CD4-positive, CD25-positive, alpha-beta regulatory T cell (primary cell): Measurements from ENCODE around the gene LENG1. TPM values are rescaled to one million over a fixed set of nuclear protein-coding genes. Genes with fewer than 3 reads are reported as not detected.

Source experiments
- ATAC-seq, 2 donors: fragments of 150-1000 bp; cut with Tn5 transposase; one replicate each; pipeline ENCODE4 v1.10.0; 2021; ENCODE audit warnings: low read depth in 2 of 2, moderate number of reproducible peaks in 2 of 2, moderate library complexity in 1 of 2
- DNase-seq, 3 donors: peaks; one replicate each; pipeline versions ENCODE4 v3.0.0 to v3.0.0-alpha.2; 2012 to 2022; ENCODE audit warnings: mixed read lengths in 1 of 3
- H3K27ac ChIP-seq: one replicate; pipeline ENCODE4 v1.7.0; 2013; ENCODE audit warnings: mild to moderate bottlenecking, low read length; ENCODE audit not compliant: insufficient read depth, poor library complexity, severe bottlenecking
- H3K27me3 ChIP-seq: one replicate; pipeline ENCODE4 v1.7.0; 2013; ENCODE audit warnings: low read length; ENCODE audit not compliant: control insufficient read depth, insufficient read depth
- H3K36me3 ChIP-seq: one replicate; pipeline ENCODE4 v1.7.0; 2013; ENCODE audit warnings: mild to moderate bottlenecking, low read length, moderate library complexity; ENCODE audit not compliant: control insufficient read depth, insufficient read depth
- H3K4me1 ChIP-seq: 2 replicates; pipeline ENCODE4 v1.7.0; 2013; ENCODE audit warnings: mild to moderate bottlenecking, low read length; ENCODE audit not compliant: insufficient read depth, control insufficient read depth, poor library complexity, severe bottlenecking
- H3K4me3 ChIP-seq: one replicate; pipeline ENCODE4 v1.7.0; 2013; ENCODE audit warnings: low read depth, mild to moderate bottlenecking, low read length, moderate library complexity
- H3K9me3 ChIP-seq, 2 experiments: 1 replicate in 1 of 2; 2 replicates in 1 of 2; pipeline ENCODE4 v1.7.0; 2013; ENCODE audit warnings: low read length in 2 of 2, mild to moderate bottlenecking in 1 of 2, moderate library complexity in 1 of 2; ENCODE audit not compliant: control insufficient read depth in 2 of 2
- H3K27ac Mint-ChIP-seq, 3 donors: one replicate each; pipeline ENCODE4 v1.8.0; 2020 to 2022; ENCODE audit warnings: mild to moderate bottlenecking in 3 of 3, mixed read lengths in 3 of 3, moderate library complexity in 2 of 3
- H3K27me3 Mint-ChIP-seq: one replicate; pipeline ENCODE4 v1.8.0; 2022; ENCODE audit warnings: mild to moderate bottlenecking, mixed read lengths
- H3K36me3 Mint-ChIP-seq: one replicate; pipeline ENCODE4 v1.8.0; 2020; ENCODE audit warnings: mixed read lengths
- H3K4me1 Mint-ChIP-seq, 4 donors: one replicate each; pipeline ENCODE4 v1.8.0; 2020 to 2022; ENCODE audit warnings: mixed read lengths in 4 of 4, mild to moderate bottlenecking in 1 of 4
- H3K4me3 Mint-ChIP-seq, 4 donors: one replicate each; pipeline ENCODE4 v1.8.0; 2020 to 2022; ENCODE audit warnings: mild to moderate bottlenecking in 4 of 4, mixed read lengths in 4 of 4, moderate library complexity in 3 of 4
- H3K9me3 Mint-ChIP-seq, 7 donors: one replicate each; pipeline ENCODE4 v1.8.0; 2020 to 2022; ENCODE audit warnings: mixed read lengths in 7 of 7, mild to moderate bottlenecking in 3 of 7, moderate library complexity in 2 of 7
- polyA plus RNA-seq, 4 donors: library from polyadenylated mRNA; unstranded; fragments of 300-500 nt; fragmentation: Illumina TruSeq; gene quantifications; one replicate each; pipeline ENCODE4 v1.2.3, GENCODE V29; 2021
- total RNA-seq: library from RNA; stranded (reverse); gene quantifications from one replicate; pipeline ENCODE4 v1.2.3, GENCODE V29; 2022

LENG1 gene
- total and polyA plus RNA-seq, 5 donors from 2014 or later = 9.3 to 17.5 (median 12.5) TPM

DNA sequence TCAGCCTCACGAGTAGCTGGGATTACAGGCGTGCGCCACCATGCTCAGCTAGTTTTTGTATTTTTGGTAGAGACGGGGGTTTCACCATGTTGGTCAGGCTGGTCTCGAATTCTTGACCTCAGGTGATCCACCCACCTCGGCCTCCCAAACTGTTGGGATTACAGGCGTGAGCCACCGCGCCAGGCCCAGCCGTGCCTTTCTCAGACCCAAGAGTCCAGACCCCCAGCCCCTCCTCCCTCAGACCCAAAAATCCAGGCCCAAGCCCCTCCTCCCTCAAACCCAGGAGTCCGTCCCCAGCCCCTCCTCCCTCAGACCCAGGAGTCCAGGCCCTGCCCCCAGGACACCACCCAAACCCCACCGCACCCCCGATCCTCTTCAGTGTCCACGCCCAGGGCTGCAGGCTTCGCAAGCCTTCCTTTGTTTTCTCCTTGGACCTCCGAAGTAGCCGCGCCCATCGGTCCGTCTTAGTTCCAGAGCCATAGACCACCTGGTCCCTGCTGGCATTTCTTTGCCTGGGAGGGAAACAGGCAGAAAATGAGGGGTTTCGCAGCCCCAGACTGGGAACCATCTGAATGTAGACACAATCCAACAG is 9.7 kb upstream of the LENG1 start:
- Histone ChIP-seq H3K36me3 (no peaks in the 10 kb centered on the region), H3K4me3 (no peak overlapping the region), H3K9me3 (no peaks in the 10 kb centered on the region), H3K27me3 (no peaks in the 10 kb centered on the region), H3K27ac (no peak overlapping the region), H3K4me1 (peaks cover 19% of the 10 kb centered on the region)
- Mint-ChIP-seq H3K36me3 (no peaks in the 10 kb centered on the region), H3K27ac (no peak overlapping the region), H3K4me3 (peak overlapping the region in 1 of 4 donors; percentile 21), H3K4me1 (peaks cover 0 to 23% (median 11%) of the 10 kb centered on the region in 4 donors), H3K9me3 (no peaks in the 10 kb centered on the region), H3K27me3 (peaks cover 16% of the 10 kb centered on the region)
- ATAC-seq = no peak
- DNase-seq = no peak

DNA sequence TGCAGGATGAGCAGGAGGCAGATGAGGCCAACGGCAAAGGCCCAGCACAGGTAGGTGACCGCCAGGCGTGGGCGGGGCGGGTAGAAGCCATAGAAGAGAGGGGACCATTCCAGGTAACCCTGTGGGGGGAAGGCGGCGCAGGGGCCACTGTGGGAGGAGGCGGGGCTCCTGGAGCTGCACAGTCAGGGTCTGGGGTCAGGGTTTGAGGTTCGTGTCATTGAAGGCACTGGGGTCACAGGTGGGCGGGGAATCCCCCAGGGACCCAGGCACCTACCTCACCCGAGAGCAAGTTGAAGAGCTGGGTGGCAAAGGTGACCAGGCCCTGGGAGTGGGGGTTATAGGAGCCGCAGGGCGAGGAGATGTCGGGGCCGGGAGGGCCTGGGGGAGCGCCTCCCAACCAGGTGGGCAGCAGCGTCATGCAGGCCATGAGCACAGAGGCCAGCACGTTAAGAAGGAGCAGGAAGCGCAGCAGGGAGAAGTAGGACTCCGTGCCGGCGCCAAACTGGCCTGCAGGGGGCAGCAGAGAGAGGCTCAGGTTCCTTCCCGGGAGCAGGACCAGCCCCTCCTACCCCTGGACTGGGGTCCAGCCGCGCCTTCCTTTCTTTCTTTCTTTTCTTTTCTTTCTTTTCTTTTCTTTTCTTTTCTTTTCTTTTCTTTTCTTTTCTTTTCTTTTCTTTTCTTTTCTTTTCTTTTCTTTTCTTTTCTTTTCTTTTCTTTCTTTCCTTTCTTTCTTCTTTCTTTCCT is 8.8 kb upstream of the LENG1 start:
- peaks cover 0 to 27% (median 12%) of the 10 kb centered on the region in 4 donors for H3K4me1 Mint-ChIP-seq
- peak overlapping the region in 1 of 3 donors; percentile 26 for H3K27ac Mint-ChIP-seq
- DNase-seq = peak; percentile 81 to 82 (median 81)
- peaks cover 16% of the 10 kb centered on the region for H3K27me3 Mint-ChIP-seq
- no peaks in the 10 kb centered on the region for H3K27me3 ChIP-seq
- no peaks in the 10 kb centered on the region for H3K9me3 Mint-ChIP-seq
- no peak overlapping the region for H3K4me3 ChIP-seq
- H3K9me3 ChIP-seq = no peaks in the 10 kb centered on the region
- no peak overlapping the region for H3K27ac ChIP-seq
- no peaks in the 10 kb centered on the region for H3K36me3 ChIP-seq
- no peaks in the 10 kb centered on the region for H3K36me3 Mint-ChIP-seq
- peak overlapping the region in 1 of 4 donors; percentile 38 for H3K4me3 Mint-ChIP-seq
- ATAC-seq = peak; percentile 82 to 84
- H3K4me1 ChIP-seq = peaks cover 25% of the 10 kb centered on the region

DNA sequence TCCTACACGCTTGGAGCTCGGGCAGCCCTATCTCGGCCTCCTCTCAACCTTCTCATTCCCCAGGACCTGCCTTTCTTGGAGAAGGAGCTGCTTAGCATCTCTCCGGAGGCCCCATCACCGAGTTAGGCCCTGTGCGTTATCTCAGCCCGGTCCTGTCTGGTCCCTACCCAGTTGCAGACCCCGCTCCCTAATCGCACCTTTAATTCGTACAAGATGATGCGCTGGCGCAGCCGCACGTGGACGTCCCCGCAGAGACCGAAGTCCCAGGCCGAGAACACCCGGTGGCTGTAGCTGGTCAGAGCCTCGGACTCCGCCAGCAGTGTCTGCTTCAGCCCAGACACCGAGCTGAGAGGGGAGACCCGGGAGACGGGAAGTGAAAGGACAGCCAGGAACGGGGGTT is 5.7 kb upstream of the LENG1 start:
- peaks cover 8 to 45% (median 26%) of the 10 kb centered on the region in 4 donors for H3K4me1 Mint-ChIP-seq
- H3K36me3 Mint-ChIP-seq = no peaks in the 10 kb centered on the region
- H3K4me3 Mint-ChIP-seq = peak overlapping the region in 3 of 4 donors; percentile 47 to 63 (median 54)
- Histone ChIP-seq H3K9me3 (no peaks in the 10 kb centered on the region), H3K4me1 (peaks cover 35% of the 10 kb centered on the region), H3K36me3 (no peaks in the 10 kb centered on the region), H3K27ac (no peak overlapping the region), H3K4me3 (no peak overlapping the region), H3K27me3 (no peaks in the 10 kb centered on the region)
- no peak for DNase-seq
- H3K27ac Mint-ChIP-seq = no peak overlapping the region
- H3K9me3 Mint-ChIP-seq = no peaks in the 10 kb centered on the region
- no peak for ATAC-seq
- peaks cover 13% of the 10 kb centered on the region for H3K27me3 Mint-ChIP-seq

DNA sequence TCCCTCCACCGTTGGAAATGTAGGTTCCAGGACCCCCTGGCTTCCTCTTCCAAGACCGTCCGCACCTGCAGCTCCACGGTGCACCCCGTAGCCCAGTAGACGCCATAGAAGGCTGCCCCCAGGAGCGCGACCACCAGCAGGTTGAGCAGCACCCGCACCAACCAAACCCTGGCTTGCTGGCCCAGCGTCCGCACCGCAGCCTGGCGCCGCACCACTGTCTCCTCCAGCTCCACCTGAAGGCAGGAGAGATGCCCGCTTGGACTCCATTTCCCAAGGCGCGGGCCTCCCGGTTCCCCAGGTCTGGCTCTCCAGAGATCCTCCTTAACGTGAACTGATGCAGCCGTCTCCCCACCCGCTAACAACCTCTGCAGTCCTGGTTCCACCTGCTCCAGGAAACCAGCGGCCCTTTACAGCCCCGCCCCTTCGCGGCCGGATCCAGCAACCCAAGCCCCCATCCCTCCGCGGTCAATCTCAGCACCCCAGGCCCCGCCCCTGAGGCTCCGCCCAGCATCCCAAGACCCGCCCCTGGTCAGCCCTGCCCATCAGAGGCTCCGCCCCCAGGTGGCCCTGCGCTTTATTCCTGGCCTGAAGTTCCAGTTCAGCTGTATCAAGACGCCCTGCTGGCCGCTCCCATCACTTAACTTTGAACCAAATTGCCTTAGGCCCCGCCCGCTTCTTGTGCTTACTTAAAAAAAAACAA is 5.0 kb upstream of the LENG1 start:
- Histone ChIP-seq H3K4me3 (no peak overlapping the region), H3K9me3 (no peaks in the 10 kb centered on the region), H3K36me3 (no peaks in the 10 kb centered on the region), H3K27me3 (no peaks in the 10 kb centered on the region), H3K4me1 (peaks cover 38% of the 10 kb centered on the region), H3K27ac (no peak overlapping the region)
- no peak for ATAC-seq
- H3K27ac Mint-ChIP-seq = peak overlapping the region in 1 of 3 donors; percentile 89
- no peaks in the 10 kb centered on the region for H3K9me3 Mint-ChIP-seq
- H3K36me3 Mint-ChIP-seq = peaks cover 1% of the 10 kb centered on the region
- H3K4me1 Mint-ChIP-seq = peaks cover 15 to 50% (median 31%) of the 10 kb centered on the region in 4 donors
- H3K4me3 Mint-ChIP-seq = peak overlapping the region; percentile 59 to 79 (median 76)
- peaks cover 13% of the 10 kb centered on the region for H3K27me3 Mint-ChIP-seq
- peak; percentile 9 to 70 (median 60) for DNase-seq

GRCh38 chr19:54162884-54163283 is 3.4 kb upstream of the LENG1 start:
- peaks cover 4% of the 10 kb centered on the region for H3K36me3 Mint-ChIP-seq
- DNase-seq = no peak
- Histone ChIP-seq H3K27me3 (no peaks in the 10 kb centered on the region), H3K27ac (no peak overlapping the region), H3K9me3 (no peaks in the 10 kb centered on the region), H3K4me1 (peaks cover 46% of the 10 kb centered on the region), H3K4me3 (peak overlapping the region; percentile 37), H3K36me3 (peaks cover 6% of the 10 kb centered on the region)
- H3K4me3 Mint-ChIP-seq = peak overlapping the region; percentile 87 to 98 (median 88)
- no peaks in the 10 kb centered on the region for H3K9me3 Mint-ChIP-seq
- H3K4me1 Mint-ChIP-seq = peaks cover 16 to 57% (median 37%) of the 10 kb centered on the region in 4 donors
- H3K27ac Mint-ChIP-seq = no peak overlapping the region
- peaks cover 13% of the 10 kb centered on the region for H3K27me3 Mint-ChIP-seq
- no peak for ATAC-seq

- peak overlapping the region; percentile 87 to 98 (median 88) for H3K4me3 Mint-ChIP-seq
- peaks cover 50% of the 10 kb centered on the region for H3K4me1 ChIP-seq
- peaks cover 4% of the 10 kb centered on the region for H3K36me3 Mint-ChIP-seq
- H3K9me3 ChIP-seq = no peaks in the 10 kb centered on the region
- H3K4me3 ChIP-seq = peak overlapping the region; percentile 37
- peaks cover 11% of the 10 kb centered on the region for H3K36me3 ChIP-seq
- H3K27me3 ChIP-seq = no peaks in the 10 kb centered on the region
- H3K27ac Mint-ChIP-seq = peak overlapping the region; percentile 31 to 88 (median 75)
- H3K27ac ChIP-seq = no peak overlapping the region
- no peaks in the 10 kb centered on the region for H3K9me3 Mint-ChIP-seq
- DNase-seq (peak; percentile 74 to 88 (median 79)), ATAC-seq (peak; percentile 3 to 6)
- H3K4me1 Mint-ChIP-seq = peaks cover 16 to 57% (median 37%) of the 10 kb centered on the region in 4 donors
- H3K27me3 Mint-ChIP-seq = peaks cover 13% of the 10 kb centered on the region
Observed at GRCh38 chr19:54162241-54162805, 2.8 kb upstream of the LENG1 start.

GRCh38 chr19:54160854-54161253 is 1.3 kb upstream of the LENG1 start:
- DNase-seq (no peak), ATAC-seq (no peak)
- Histone ChIP-seq H3K27me3 (no peaks in the 10 kb centered on the region), H3K27ac (peak overlapping the region; percentile 80), H3K36me3 (peaks cover 25% of the 10 kb centered on the region), H3K4me1 (peaks cover 50% of the 10 kb centered on the region), H3K9me3 (no peaks in the 10 kb centered on the region), H3K4me3 (no peak overlapping the region)
- Mint-ChIP-seq H3K27me3 (peaks cover 11% of the 10 kb centered on the region), H3K27ac (peak overlapping the region in 2 of 3 donors; percentile 97 to 100), H3K4me3 (peak overlapping the region; percentile 87 to 100 (median 99)), H3K4me1 (peaks cover 16 to 69% (median 39%) of the 10 kb centered on the region in 4 donors), H3K36me3 (peaks cover 9% of the 10 kb centered on the region), H3K9me3 (no peaks in the 10 kb centered on the region)
